GM18526 (cell line): ENCODE data around the gene SLC2A9.

ENCODE experiments used
- POLR2A ChIP-seq: IDR thresholded peaks from 3 replicates; pipeline ENCODE4 v1.6.1; 2011; ENCODE audit not compliant: insufficient read length; ENCODE audit errors: extremely low read depth

The SLC2A9 gene

GRCh38 chr4:10051517-10052135 lies 30.3 kb upstream of the SLC2A9 start:
- TF ChIP-seq POLR2A: no peak

- no peak for TF ChIP-seq POLR2A
These were observed 29.4 kb upstream of the SLC2A9 start for GRCh38 chr4:10050721-10051120.

- no peak for TF ChIP-seq POLR2A
These were observed 29.0 kb upstream of the SLC2A9 start for GRCh38 chr4:10050261-10050661.

GRCh38 chr4:10048941-10049697 lies 27.8 kb upstream of the SLC2A9 start:
- no peak for TF ChIP-seq POLR2A

- TF ChIP-seq POLR2A: no peak
These were observed 26.7 kb upstream of the SLC2A9 start for GRCh38 chr4:10047967-10048366.

- no peak for TF ChIP-seq POLR2A
These were observed 25.2 kb upstream of the SLC2A9 start for GRCh38 chr4:10046471-10046870.

GRCh38 chr4:10045481-10045880 lies 24.2 kb upstream of the SLC2A9 start:
- no peak for TF ChIP-seq POLR2A

GRCh38 chr4:10041036-10041435 lies 19.7 kb upstream of the SLC2A9 start:
- TF ChIP-seq POLR2A: no peak

GRCh38 chr4:10040049-10040892 lies 19.0 kb upstream of the SLC2A9 start:
- TF ChIP-seq POLR2A: no peak

- no peak for TF ChIP-seq POLR2A
These were observed 15.6 kb upstream of the SLC2A9 start for GRCh38 chr4:10036807-10037342.

GRCh38 chr4:10035130-10035529 lies 13.8 kb upstream of the SLC2A9 start:
- no peak for TF ChIP-seq POLR2A

GRCh38 chr4:10034612-10035104 lies 13.4 kb upstream of the SLC2A9 start:
- TF ChIP-seq POLR2A: no peak

GRCh38 chr4:10034136-10034535 lies 12.8 kb upstream of the SLC2A9 start:
- no peak for TF ChIP-seq POLR2A

GRCh38 chr4:10033191-10033881 lies 12.0 kb upstream of the SLC2A9 start:
- no peak for TF ChIP-seq POLR2A

GRCh38 chr4:10032625-10033024 lies 11.3 kb upstream of the SLC2A9 start:
- no peak for TF ChIP-seq POLR2A
